SK-N-SH (cell line): Measurements from ENCODE around the gene COL8A2. TPM values are rescaled to one million over a fixed set of nuclear protein-coding genes. Genes with fewer than 3 reads are reported as not detected.

Source experiments
- CTCF ChIA-PET: fragments of 300-600, 350-600 bp; formaldehyde crosslinking; extraction: SDS; loops from one replicate; lab custom pipeline; 2021; lab: Yijun Ruan, JAX
- POLR2A ChIA-PET: fragments of 350-600 bp; sonication (Branson Sonifier 250); formaldehyde crosslinking; extraction: SDS; loops from one replicate; lab custom pipeline; 2020; ENCODE audit warnings: antibody characterized with exemption, inconsistent platforms; lab: Yijun Ruan, JAX
- DNase-seq: peaks from one replicate; pipeline ENCODE4 v3.0.0; 2012
- H2AFZ ChIP-seq: fragments of 200-600 bp; sonication (generic); 2 replicates; pipeline ENCODE4 v1.8.1; 2016; ENCODE audit warnings: antibody characterized with exemption, mild to moderate bottlenecking, low read depth
- H3F3A ChIP-seq: fragments of 200-600 bp; sonication (generic); replicated peaks from 2 replicates; pipeline ENCODE3; 2016; ENCODE audit warnings: antibody characterized with exemption, mild to moderate bottlenecking; ENCODE audit not compliant: insufficient read depth
- H3K27ac ChIP-seq, 2 experiments: fragments of 200-500 bp in 1 of 2; fragments of 200-600 bp in 1 of 2; sonication (Bioruptor generic) in 1 of 2; sonication (generic), shearing (Covaris generic) in 1 of 2; 2 replicates each; pipeline versions ENCODE4 v1.5.1 to v1.6.1; 2014 to 2016; ENCODE audit warnings: low read depth in 2 of 2, inconsistent platforms in 1 of 2, low read length in 1 of 2, mild to moderate bottlenecking in 1 of 2, mixed read lengths in 1 of 2
- H3K27me3 ChIP-seq: fragments of 200-600 bp; sonication (generic), shearing (Covaris generic); 2 replicates; pipeline ENCODE4 v1.6.1; 2016; ENCODE audit warnings: mixed run types; ENCODE audit not compliant: insufficient read depth
- H3K36me3 ChIP-seq, 2 experiments: fragments of 200-500 bp in 1 of 2; fragments of 200-600 bp in 1 of 2; sonication (Bioruptor generic) in 1 of 2; sonication (generic) in 1 of 2; replicated peaks in 1 of 2; 2 replicates each; pipeline versions ENCODE3 to v1.5.1; 2014 to 2016; ENCODE audit warnings: low read length in 1 of 2, mild to moderate bottlenecking in 1 of 2; ENCODE audit not compliant: insufficient read depth in 2 of 2, control insufficient read depth in 1 of 2
- H3K4me1 ChIP-seq, 2 experiments: fragments of 200-500 bp in 1 of 2; fragments of 200-600 bp in 1 of 2; sonication (Bioruptor generic) in 1 of 2; sonication (generic), shearing (Covaris generic) in 1 of 2; 2 replicates each; pipeline versions ENCODE4 v1.5.1 to v1.6.1; 2014 to 2016; ENCODE audit warnings: low read depth in 1 of 2, low read length in 1 of 2, mixed run types in 1 of 2; ENCODE audit not compliant: insufficient read depth in 2 of 2, control insufficient read depth in 1 of 2
- H3K4me2 ChIP-seq: fragments of 200-600 bp; sonication (generic), shearing (Covaris generic); 2 replicates; pipeline ENCODE4 v1.6.1; 2017; ENCODE audit warnings: mixed run types
- H3K4me3 ChIP-seq, 2 experiments: fragments of 200-500 bp in 1 of 2; fragments of 200-600 bp in 1 of 2; sonication (Bioruptor generic) in 1 of 2; sonication (generic), shearing (Covaris generic) in 1 of 2; 2 replicates each; pipeline versions ENCODE4 v1.5.1 to v1.8.1; 2014 to 2016; ENCODE audit warnings: low read depth in 2 of 2, inconsistent platforms in 1 of 2, low read length in 1 of 2, mild to moderate bottlenecking in 1 of 2, mixed read lengths in 1 of 2, moderate library complexity in 1 of 2
- H3K79me2 ChIP-seq: fragments of 200-600 bp; sonication (generic); 2 replicates; pipeline ENCODE4 v1.8.1; 2017; ENCODE audit warnings: mild to moderate bottlenecking; ENCODE audit not compliant: insufficient read depth
- H3K9ac ChIP-seq: fragments of 200-600 bp; sonication (generic); 2 replicates; pipeline ENCODE4 v1.6.1; 2017; ENCODE audit warnings: mixed run types
- H3K9me2 ChIP-seq: fragments of 200-600 bp; sonication (generic); 2 replicates; pipeline ENCODE4 v1.6.1; 2017; ENCODE audit warnings: mixed run types
- H3K9me3 ChIP-seq: fragments of 200-600 bp; sonication (generic); 2 replicates; pipeline ENCODE4 v1.6.1; 2017; ENCODE audit warnings: mixed run types, mild to moderate bottlenecking, moderate library complexity
- H4K20me1 ChIP-seq: fragments of 200-600 bp; sonication (generic); 2 replicates; pipeline ENCODE4 v1.6.1; 2017; ENCODE audit warnings: mild to moderate bottlenecking, mixed run types; ENCODE audit not compliant: insufficient read depth
- ELF1 ChIP-seq: IDR thresholded peaks from 2 replicates; pipeline ENCODE4 v1.4.0; 2012
- EZH2phosphoT487 ChIP-seq: fragments of 200-600 bp; sonication (generic); IDR thresholded peaks from 2 replicates; pipeline ENCODE4 v1.6.1; 2017; ENCODE audit warnings: low read depth, mixed run types, mild to moderate bottlenecking, antibody characterized with exemption, moderate library complexity, borderline replicate concordance
- FOXJ3 ChIP-seq: sonication (generic); formaldehyde crosslinking; IDR thresholded peaks from 2 replicates; pipeline ENCODE4 v1.5.1; 2020; ENCODE audit warnings: mild to moderate bottlenecking, missing genetic modification reagents
- FOXM1 ChIP-seq: IDR thresholded peaks from 2 replicates; pipeline ENCODE4 v1.4.0; 2012; ENCODE audit warnings: low read depth, mild to moderate bottlenecking
- JUND ChIP-seq: IDR thresholded peaks from 2 replicates; pipeline ENCODE4 v1.4.0; 2012
- NFIC ChIP-seq: IDR thresholded peaks from 2 replicates; pipeline ENCODE4 v1.4.0; 2012; ENCODE audit warnings: borderline replicate concordance
- TAF1 ChIP-seq: IDR thresholded peaks from 2 replicates; pipeline ENCODE4 v1.6.1; 2012; ENCODE audit warnings: low read depth, mild to moderate bottlenecking, low read length, moderate library complexity, borderline replicate concordance
- YY1 ChIP-seq: IDR thresholded peaks from 2 replicates; pipeline ENCODE4 v1.4.0; 2012; ENCODE audit warnings: low read depth, mild to moderate bottlenecking
- polyA plus RNA-seq, 3 experiments: library from polyadenylated mRNA; depleted of rRNA; stranded (reverse); fragments of >200 nt; gene quantifications; 2 replicates each; pipeline ENCODE4 v1.2.3, GENCODE V29; 2012
- TF ChIP-seq, protein P1 (sequence below): IDR thresholded peaks from 2 replicates; pipeline ENCODE4 v1.4.0; 2012; ENCODE audit warnings: low read depth
- TF ChIP-seq, protein P2 (sequence below): IDR thresholded peaks from 2 replicates; pipeline ENCODE4 v1.4.0; 2012; ENCODE audit warnings: low read depth, borderline replicate concordance

COL8A2 gene
- polyA plus RNA-seq, 1 of the 3 experiments (the other 2 are of a cell fraction): 3.1 TPM

GRCh38 chr1:36053978-36054377 lies 71.0 kb downstream of the COL8A2 start:
- Histone ChIP-seq H3K36me3 (peaks cover 24 to 38% of the 10 kb centered on the region in 2 experiments), H2AFZ (no peak overlapping the region), H3K4me2 (no peak overlapping the region), H3K79me2 (no peaks in the 10 kb centered on the region), H3K4me3 (no peak overlapping the region), H3K9ac (no peak overlapping the region), H3K27ac (no peak overlapping the region), H3F3A (peaks cover 5% of the 10 kb centered on the region), H3K4me1 (no peaks in the 10 kb centered on the region), H4K20me1 (no peaks in the 10 kb centered on the region), H3K9me3 (no peaks in the 10 kb centered on the region), H3K27me3 (no peaks in the 10 kb centered on the region), H3K9me2 (no peaks in the 10 kb centered on the region)
- TF ChIP-seq YY1: no peak
- TF ChIP-seq NFIC: no peak
- TF ChIP-seq, protein P1, sequence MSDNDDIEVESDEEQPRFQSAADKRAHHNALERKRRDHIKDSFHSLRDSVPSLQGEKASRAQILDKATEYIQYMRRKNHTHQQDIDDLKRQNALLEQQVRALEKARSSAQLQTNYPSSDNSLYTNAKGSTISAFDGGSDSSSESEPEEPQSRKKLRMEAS: no peak
- TF ChIP-seq ELF1: no peak
- no peak for TF ChIP-seq JUND
- ChIA-PET POLR2A (no interaction called here), CTCF (no interaction called here)
- DNase-seq: no peak

- Histone ChIP-seq H3K9me3 (no peaks in the 10 kb centered on the region), H3F3A (peaks cover 5% of the 10 kb centered on the region), H3K27ac (no peak overlapping the region), H3K4me1 (no peaks in the 10 kb centered on the region), H3K4me2 (no peak overlapping the region), H3K9ac (no peak overlapping the region), H3K79me2 (no peaks in the 10 kb centered on the region), H3K36me3 (peaks cover 16 to 42% of the 10 kb centered on the region in 2 experiments), H2AFZ (no peak overlapping the region), H3K4me3 (no peak overlapping the region), H4K20me1 (no peaks in the 10 kb centered on the region), H3K9me2 (no peaks in the 10 kb centered on the region), H3K27me3 (no peaks in the 10 kb centered on the region)
- TF ChIP-seq EZH2phosphoT487 (no peak), TAF1 (no peak), FOXM1 (no peak), FOXJ3 (CRISPR knock-in tag) (no peak)
- TF ChIP-seq, protein P2, sequence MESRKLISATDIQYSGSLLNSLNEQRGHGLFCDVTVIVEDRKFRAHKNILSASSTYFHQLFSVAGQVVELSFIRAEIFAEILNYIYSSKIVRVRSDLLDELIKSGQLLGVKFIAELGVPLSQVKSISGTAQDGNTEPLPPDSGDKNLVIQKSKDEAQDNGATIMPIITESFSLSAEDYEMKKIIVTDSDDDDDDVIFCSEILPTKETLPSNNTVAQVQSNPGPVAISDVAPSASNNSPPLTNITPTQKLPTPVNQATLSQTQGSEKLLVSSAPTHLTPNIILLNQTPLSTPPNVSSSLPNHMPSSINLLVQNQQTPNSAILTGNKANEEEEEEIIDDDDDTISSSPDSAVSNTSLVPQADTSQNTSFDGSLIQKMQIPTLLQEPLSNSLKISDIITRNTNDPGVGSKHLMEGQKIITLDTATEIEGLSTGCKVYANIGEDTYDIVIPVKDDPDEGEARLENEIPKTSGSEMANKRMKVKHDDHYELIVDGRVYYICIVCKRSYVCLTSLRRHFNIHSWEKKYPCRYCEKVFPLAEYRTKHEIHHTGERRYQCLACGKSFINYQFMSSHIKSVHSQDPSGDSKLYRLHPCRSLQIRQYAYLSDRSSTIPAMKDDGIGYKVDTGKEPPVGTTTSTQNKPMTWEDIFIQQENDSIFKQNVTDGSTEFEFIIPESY: no peak
- ChIA-PET POLR2A (no interaction called here), CTCF (no interaction called here)
- DNase-seq: no peak
These were observed 73.2 kb downstream of the COL8A2 start for GRCh38 chr1:36051821-36052220.

Other genes starting within 250 kb of the COL8A2 start
- 7.8 and 9.5 TPM in 2 replicates for gene AGO1, start 242.0 kb downstream of the COL8A2 start, polyA plus RNA-seq (2012; rRNA removed)
- 6.7 and 7.7 TPM in 2 replicates for gene AGO3, start 194.1 kb downstream of the COL8A2 start, polyA plus RNA-seq (2012; rRNA removed)
- gene TEKT2, start 41.1 kb downstream of the COL8A2 start, polyA plus RNA-seq (2012; rRNA removed): 1.0 and 1.2 TPM in 2 replicates
- gene ADPRS, start 36.3 kb downstream of the COL8A2 start, polyA plus RNA-seq (2012; rRNA removed): 54.2 and 62.3 TPM in 2 replicates
- 149 and 169 TPM in 2 replicates for gene TRAPPC3, start 24.3 kb upstream of the COL8A2 start, polyA plus RNA-seq (2012; rRNA removed)
- 40.6 and 69.9 TPM in 2 replicates for gene MAP7D1, start 30.9 kb upstream of the COL8A2 start, polyA plus RNA-seq (2012; rRNA removed)
- 33.7 and 46.1 TPM in 2 replicates for gene THRAP3, start 99.2 kb upstream of the COL8A2 start, polyA plus RNA-seq (2012; rRNA removed)
- 1.6 and 1.8 TPM in 2 replicates for gene SH3D21, start 181.1 kb upstream of the COL8A2 start, polyA plus RNA-seq (2012; rRNA removed)
- gene EVA1B, start 198.4 kb upstream of the COL8A2 start, polyA plus RNA-seq (2012; rRNA removed): 34.1 and 38.9 TPM in 2 replicates